ENCODE data around the gene ATP2B2. TPM values are rescaled to one million over a fixed set of nuclear protein-coding genes. Genes with fewer than 3 reads are reported as not detected.

Gene ATP2B2
- total RNA-seq, 3 donors from 2014 or later, result 0.05 TPM; not detected in 2

DNA sequence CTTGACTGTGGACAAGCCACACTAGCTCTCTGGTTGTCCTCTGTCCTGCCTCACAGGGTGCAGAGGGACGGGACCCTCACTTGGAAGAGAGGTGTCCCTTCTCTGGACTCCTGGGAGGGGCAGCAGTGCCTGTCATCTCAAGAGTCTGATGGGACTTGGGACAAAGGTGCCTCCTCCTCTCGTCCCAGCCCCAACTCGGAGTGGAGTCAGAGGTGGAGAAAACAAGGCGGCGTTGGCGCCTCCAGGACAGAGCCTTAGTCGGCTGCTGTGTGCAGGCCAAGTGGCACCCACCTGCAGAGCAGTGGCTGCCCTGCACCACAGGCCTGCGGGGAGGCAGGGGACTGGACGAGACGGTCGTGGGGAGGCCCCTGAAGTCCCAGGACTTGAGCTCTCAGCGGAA is 175.1 kb downstream of the ATP2B2 start:
- Mint-ChIP-seq H3K36me3 (ENCODE audit: insufficient read depth) (no peaks in the 10 kb centered on the region), H3K4me3 (no peak overlapping the region), H3K9me3 (no peaks in the 10 kb centered on the region), H3K4me1 (ENCODE audit: low read depth) (peaks cover 4% of the 10 kb centered on the region), H3K27me3 (ENCODE audit: low read depth) (peaks cover 23% of the 10 kb centered on the region)
- DNase-seq (no peak), ATAC-seq (no peak)

DNA sequence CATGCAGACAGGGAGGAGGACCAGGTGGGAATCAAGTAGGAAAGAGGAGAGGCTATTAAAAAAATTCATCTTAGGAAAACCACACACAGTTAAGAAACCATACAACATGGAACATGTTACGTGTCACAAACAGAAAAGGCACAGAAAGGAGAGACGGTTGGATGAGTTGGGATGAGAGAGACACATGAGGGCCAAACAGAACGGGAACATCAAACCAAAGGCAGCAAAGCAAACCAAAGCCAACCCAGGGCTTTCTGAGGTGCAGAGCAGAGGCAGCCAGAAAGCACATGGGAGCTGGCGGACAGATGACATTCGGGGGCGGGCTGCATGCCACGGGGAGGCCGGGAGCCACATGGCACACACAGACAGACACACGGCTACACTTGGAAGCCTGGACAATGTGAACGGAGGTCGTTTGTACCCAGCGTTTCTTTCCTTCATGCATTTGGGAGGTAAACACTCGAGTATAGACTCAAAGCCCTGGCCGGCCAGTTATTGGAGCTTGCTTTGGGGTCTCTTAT is 175.8 kb downstream of the ATP2B2 start:
- Mint-ChIP-seq H3K9me3 (no peaks in the 10 kb centered on the region), H3K36me3 (ENCODE audit: insufficient read depth) (no peaks in the 10 kb centered on the region), H3K4me3 (no peak overlapping the region), H3K4me1 (ENCODE audit: low read depth) (no peaks in the 10 kb centered on the region), H3K27me3 (ENCODE audit: low read depth) (peaks cover 23% of the 10 kb centered on the region)
- DNase-seq, result no peak
- ATAC-seq, result no peak

DNA sequence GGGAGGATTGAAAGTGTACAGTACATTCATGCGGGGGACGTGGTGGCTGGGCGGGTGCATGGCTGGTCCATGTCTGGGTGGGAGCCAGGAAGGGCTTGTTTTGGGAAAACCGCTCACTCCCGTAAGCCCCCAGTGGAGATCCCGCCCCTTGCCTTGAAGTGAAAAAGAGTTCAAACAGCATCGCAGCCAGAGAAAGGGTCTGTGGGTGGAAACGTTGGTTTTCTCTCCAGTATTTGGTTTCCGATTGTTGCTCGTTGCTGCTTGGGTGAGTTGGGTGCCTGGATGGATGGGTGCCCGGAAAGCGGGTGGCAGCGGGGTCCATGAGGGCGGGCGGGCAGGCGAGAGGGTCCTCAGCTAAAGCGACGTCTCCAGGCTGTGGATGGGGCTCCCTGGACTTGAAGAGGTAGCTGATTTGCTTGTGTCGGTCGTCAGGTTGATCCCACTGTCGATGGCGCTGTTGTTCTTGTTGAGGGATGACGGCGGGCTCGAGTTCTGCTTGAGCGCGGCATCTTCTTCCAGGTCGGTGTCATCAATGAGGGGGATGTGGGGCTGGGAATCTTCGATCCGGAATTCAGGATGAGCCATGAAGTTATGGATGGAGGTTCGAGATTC is 176.8 kb downstream of the ATP2B2 start:
- peaks cover 25% of the 10 kb centered on the region for H3K27me3 Mint-ChIP-seq (ENCODE audit: low read depth)
- no peaks in the 10 kb centered on the region for H3K36me3 Mint-ChIP-seq (ENCODE audit: insufficient read depth)
- H3K4me3 Mint-ChIP-seq, result no peak overlapping the region
- ATAC-seq, result no peak
- no peaks in the 10 kb centered on the region for H3K4me1 Mint-ChIP-seq (ENCODE audit: low read depth)
- no peak for DNase-seq
- H3K9me3 Mint-ChIP-seq, result no peaks in the 10 kb centered on the region

DNA sequence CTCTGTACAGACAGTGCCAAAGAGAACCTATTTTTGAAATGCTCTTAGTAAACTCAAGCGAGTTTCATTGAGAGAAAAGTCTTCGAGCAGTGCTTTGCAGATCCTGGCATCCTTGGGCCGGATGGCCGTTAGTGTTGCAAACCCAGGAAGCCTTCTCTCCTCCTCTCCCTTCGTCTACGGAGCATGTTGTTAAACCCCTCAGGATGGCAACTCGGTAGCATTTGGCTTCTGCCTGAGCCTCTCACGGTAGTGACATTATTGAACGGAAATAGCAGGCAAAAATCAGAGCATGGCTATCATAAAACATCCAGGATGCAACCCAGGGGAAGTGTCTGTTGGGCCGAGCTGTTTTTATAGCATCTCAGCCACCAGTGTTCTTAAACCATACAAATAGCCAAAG is 177.8 kb downstream of the ATP2B2 start:
- no peaks in the 10 kb centered on the region for H3K9me3 Mint-ChIP-seq
- DNase-seq (no peak), ATAC-seq (no peak)
- H3K36me3 Mint-ChIP-seq (ENCODE audit: insufficient read depth), result no peaks in the 10 kb centered on the region
- H3K27me3 Mint-ChIP-seq (ENCODE audit: low read depth), result peaks cover 25% of the 10 kb centered on the region
- no peaks in the 10 kb centered on the region for H3K4me1 Mint-ChIP-seq (ENCODE audit: low read depth)
- no peak overlapping the region for H3K4me3 Mint-ChIP-seq

DNA sequence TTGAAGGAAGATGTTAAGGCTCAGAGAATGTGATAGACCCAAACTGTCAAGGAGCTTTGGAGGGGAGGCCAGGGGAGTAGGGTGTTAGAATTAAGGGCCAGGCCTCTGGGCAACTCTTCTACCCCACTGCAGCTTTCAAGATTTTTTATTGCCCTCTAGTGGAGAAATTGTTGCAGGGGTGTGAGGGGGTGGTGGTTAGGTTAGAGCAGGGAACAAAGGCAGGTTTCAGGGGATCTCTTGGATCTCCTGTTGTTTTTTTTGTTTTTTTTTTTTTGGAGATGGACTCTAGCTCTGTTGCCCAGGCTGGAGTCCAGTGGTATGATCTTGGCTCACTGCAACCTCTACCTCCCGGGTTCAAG is 183.1 kb downstream of the ATP2B2 start:
- ATAC-seq (no peak), DNase-seq (no peak)
- Mint-ChIP-seq H3K9me3 (no peaks in the 10 kb centered on the region), H3K27me3 (ENCODE audit: low read depth) (peaks cover 2% of the 10 kb centered on the region), H3K4me3 (no peak overlapping the region), H3K4me1 (ENCODE audit: low read depth) (peaks cover 20% of the 10 kb centered on the region), H3K36me3 (ENCODE audit: insufficient read depth) (peaks cover 6% of the 10 kb centered on the region)

DNA sequence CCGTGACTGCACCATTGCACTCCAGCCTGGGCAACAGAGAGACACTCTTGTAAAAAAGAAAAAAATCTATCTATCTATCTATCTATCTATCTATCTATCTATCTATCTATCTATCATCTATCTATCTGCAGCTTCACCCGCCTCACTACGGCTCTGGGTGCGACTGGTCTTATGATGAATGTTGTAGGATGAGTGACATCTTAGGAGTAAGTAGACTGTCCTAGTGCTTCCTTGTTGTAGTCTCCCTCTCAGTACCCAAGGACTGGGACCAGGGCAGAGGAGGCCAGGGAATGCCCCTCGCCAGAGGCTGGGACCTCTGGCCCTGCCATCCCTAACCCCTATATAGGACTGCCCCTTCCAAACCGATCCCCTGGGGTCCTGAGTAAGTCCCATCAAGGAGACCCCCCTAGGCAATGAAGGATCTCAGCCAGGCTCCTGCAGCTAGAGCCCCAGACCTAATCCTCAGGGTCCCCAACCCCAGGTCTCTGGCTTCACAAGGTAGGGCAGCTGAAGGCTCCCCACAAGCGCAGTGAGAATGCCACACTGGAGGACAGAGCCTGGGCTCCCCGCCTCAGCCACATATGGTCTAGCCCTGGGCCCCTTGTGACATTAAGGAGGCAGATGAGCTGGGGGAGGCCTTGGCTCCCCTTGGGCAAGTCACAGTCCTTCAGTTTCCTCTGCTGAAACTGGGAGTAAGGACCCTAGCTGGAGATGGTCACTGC is 183.6 kb downstream of the ATP2B2 start:
- ATAC-seq, result no peak
- no peak for DNase-seq
- Mint-ChIP-seq H3K4me1 (ENCODE audit: low read depth) (peaks cover 22% of the 10 kb centered on the region), H3K9me3 (no peaks in the 10 kb centered on the region), H3K36me3 (ENCODE audit: insufficient read depth) (peaks cover 6% of the 10 kb centered on the region), H3K27me3 (ENCODE audit: low read depth) (peaks cover 2% of the 10 kb centered on the region), H3K4me3 (peak overlapping the region; percentile 94)

DNA sequence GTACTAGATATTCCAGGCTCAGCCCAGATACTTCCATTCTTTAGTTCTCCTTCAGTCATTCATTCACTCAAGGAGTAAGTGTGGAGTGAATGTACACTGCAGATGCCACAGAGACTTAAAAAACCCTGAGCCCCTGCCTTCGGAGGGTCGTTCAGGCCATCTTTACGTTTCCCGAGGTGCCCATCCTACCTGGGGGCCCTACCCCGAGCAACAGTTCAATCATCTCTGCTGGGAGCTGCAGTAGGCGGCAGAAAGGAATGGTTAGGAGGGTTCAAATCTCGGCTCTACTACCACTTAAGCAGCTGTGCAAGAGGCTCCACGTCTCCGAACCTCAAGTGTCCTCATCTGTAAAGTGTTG is 185.1 kb downstream of the ATP2B2 start:
- Mint-ChIP-seq H3K9me3 (no peaks in the 10 kb centered on the region), H3K27me3 (ENCODE audit: low read depth) (peaks cover 2% of the 10 kb centered on the region), H3K36me3 (ENCODE audit: insufficient read depth) (peaks cover 7% of the 10 kb centered on the region), H3K4me3 (peak overlapping the region; percentile 94), H3K4me1 (ENCODE audit: low read depth) (peaks cover 22% of the 10 kb centered on the region)
- DNase-seq, result no peak
- peak in 1 of 2 donors; percentile 1 for ATAC-seq

DNA sequence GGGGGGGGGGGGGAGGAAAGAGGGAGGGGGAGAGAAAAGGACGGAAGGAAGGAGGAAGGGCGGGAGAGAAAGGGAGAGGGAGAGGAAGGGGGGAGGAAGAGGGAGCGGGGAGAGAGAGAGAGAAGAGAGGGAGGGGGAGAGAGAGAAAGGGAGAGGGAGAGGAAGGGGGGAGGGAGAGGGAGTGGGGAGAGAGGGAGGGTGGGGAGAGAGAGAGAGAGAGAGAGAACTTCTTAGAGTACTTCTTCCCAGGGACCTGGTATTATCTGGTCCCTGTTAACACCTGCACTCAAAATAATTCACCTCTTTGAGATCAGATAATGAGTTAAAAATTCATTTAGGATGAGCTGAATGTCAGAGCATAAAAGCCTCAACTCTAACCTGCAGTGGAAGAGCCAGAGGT is 185.6 kb downstream of the ATP2B2 start:
- no peak for DNase-seq
- Mint-ChIP-seq H3K4me1 (ENCODE audit: low read depth) (peaks cover 22% of the 10 kb centered on the region), H3K27me3 (ENCODE audit: low read depth) (peaks cover 2% of the 10 kb centered on the region), H3K36me3 (ENCODE audit: insufficient read depth) (peaks cover 12% of the 10 kb centered on the region), H3K4me3 (peak overlapping the region; percentile 94), H3K9me3 (no peaks in the 10 kb centered on the region)
- ATAC-seq, result no peak

DNA sequence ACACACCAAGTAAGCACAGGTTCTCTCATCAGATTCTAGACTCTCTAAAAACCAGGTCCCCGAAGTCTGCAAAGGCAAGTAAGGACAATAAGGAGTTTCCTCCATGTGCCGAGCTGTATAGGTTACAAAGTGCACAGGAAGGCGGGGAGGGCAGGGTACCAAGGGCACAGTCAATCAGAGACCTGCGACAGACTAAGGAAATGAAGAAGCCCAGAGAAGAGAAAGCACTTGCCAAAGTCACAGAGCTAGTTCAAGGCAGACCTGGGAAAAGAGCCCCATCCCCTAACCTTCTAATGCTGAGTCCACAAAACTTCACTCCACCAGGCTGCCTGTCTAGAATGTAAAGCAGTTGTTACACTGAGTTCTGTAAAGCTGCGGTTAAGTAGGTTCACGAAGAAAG is 186.1 kb downstream of the ATP2B2 start:
- ATAC-seq (no peak), DNase-seq (no peak)
- Mint-ChIP-seq H3K27me3 (ENCODE audit: low read depth) (peaks cover 2% of the 10 kb centered on the region), H3K36me3 (ENCODE audit: insufficient read depth) (peaks cover 16% of the 10 kb centered on the region), H3K4me1 (ENCODE audit: low read depth) (peaks cover 24% of the 10 kb centered on the region), H3K9me3 (no peaks in the 10 kb centered on the region), H3K4me3 (peak overlapping the region; percentile 77)

DNA sequence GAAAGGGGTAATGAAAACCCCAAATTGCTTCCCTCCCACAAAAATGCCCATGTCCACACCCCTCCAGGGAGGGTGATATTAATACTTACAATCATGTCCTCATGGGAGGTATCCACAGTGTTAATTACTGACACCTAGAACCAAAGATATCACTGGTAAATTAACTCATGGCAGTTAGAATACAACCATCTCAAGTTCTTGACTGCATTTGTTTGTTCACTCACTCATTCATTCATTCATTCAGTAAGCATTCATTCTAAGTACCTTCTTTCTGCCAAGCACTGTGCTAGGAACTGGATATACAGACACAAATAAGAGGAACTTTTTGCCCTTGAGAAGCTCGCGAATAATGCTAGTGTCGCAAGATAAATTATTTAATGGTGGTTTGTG is 187.4 kb downstream of the ATP2B2 start:
- peaks cover 24% of the 10 kb centered on the region for H3K4me1 Mint-ChIP-seq (ENCODE audit: low read depth)
- no peak for DNase-seq
- H3K27me3 Mint-ChIP-seq (ENCODE audit: low read depth), result no peaks in the 10 kb centered on the region
- H3K9me3 Mint-ChIP-seq, result no peaks in the 10 kb centered on the region
- no peak for ATAC-seq
- H3K36me3 Mint-ChIP-seq (ENCODE audit: insufficient read depth), result peaks cover 21% of the 10 kb centered on the region
- H3K4me3 Mint-ChIP-seq, result peak overlapping the region; percentile 27

DNA sequence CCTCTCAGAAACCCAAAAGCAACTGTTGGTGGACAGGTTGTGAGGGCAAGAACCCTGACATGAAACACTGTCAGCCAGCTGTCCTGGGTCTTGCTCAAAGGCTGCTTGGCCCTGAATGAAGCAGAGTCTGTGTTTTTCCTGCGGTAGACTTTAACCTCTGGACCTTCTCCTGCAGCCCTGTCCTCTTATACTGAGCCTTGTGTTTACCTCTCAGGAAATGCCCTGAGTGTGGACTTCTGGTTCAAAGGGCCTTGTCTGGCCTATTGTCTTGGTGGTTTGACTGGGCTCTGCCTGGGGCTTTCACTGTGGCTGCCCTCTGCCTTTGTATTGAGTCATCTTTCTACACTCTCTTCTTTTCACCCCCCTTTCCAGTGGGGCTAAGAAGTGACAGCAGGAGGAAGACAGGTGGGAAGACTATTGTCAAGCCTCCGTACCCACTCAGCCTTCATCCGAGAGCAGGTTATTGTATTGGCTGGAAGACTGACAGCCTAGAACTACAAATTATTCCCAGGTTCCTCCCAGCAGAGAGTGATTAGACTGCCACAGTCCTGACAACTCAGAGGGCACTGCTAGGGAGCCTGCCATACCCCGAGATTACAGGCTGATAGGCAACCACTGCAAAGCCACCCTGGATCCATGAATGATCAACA is 187.9 kb downstream of the ATP2B2 start:
- DNase-seq (no peak), ATAC-seq (no peak)
- Mint-ChIP-seq H3K36me3 (ENCODE audit: insufficient read depth) (peaks cover 22% of the 10 kb centered on the region), H3K4me3 (peak overlapping the region; percentile 13), H3K27me3 (ENCODE audit: low read depth) (no peaks in the 10 kb centered on the region), H3K9me3 (no peaks in the 10 kb centered on the region), H3K4me1 (ENCODE audit: low read depth) (peaks cover 24% of the 10 kb centered on the region)

DNA sequence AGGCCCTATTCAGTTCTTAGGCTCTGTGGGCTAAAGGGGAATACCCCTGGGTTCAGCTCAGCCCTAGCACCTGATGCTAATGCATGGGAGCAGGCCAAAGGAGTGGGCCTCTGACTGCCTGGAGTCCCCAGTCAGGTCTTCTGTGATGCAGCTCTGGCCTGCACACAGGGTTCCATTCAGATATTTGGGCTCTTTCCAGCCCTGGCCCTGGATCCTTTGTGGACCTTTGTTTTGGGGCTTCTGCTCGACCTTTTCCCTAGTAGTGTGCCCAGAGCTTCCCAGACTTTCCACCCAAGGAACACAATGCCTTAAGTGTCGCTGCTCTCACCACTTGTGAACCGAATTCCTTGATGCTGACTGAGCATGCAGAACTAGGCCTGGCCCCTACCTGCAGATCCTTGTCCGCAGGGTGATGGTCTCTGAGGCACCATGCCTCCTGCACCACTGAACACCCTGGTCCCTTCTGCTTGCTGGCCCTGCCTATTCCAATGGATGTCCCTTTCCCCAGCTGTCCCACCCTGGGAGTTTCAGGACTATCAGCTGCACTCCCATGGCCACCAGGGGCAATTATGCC is 189.5 kb downstream of the ATP2B2 start:
- Mint-ChIP-seq H3K4me1 (ENCODE audit: low read depth) (peaks cover 18% of the 10 kb centered on the region), H3K36me3 (ENCODE audit: insufficient read depth) (peaks cover 32% of the 10 kb centered on the region), H3K27me3 (ENCODE audit: low read depth) (no peaks in the 10 kb centered on the region), H3K9me3 (no peaks in the 10 kb centered on the region), H3K4me3 (no peak overlapping the region)
- DNase-seq (no peak), ATAC-seq (no peak)

DNA sequence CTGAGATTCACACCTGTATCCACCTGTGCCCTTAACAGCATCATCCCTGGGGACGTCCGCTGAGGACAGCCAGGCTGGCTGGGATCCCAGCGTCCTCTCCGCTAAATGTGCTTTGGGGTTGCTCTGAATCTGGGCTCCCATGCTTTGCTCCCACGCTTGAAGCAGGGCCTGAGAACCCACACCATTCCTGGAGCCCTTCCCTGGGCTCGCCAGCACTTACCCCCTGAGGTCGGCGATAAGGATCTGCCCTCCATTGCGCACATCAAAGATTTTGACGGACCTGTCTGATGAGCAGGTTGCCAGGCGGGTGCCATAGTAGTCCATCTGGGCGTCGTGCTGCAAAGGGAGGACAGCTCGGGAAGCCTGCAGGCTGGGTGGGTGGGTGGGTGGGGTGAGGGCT is 190.3 kb downstream of the ATP2B2 start:
- H3K9me3 Mint-ChIP-seq, result no peaks in the 10 kb centered on the region
- peaks cover 18% of the 10 kb centered on the region for H3K4me1 Mint-ChIP-seq (ENCODE audit: low read depth)
- ATAC-seq (no peak), DNase-seq (no peak)
- no peaks in the 10 kb centered on the region for H3K27me3 Mint-ChIP-seq (ENCODE audit: low read depth)
- peaks cover 38% of the 10 kb centered on the region for H3K36me3 Mint-ChIP-seq (ENCODE audit: insufficient read depth)
- no peak overlapping the region for H3K4me3 Mint-ChIP-seq

DNA sequence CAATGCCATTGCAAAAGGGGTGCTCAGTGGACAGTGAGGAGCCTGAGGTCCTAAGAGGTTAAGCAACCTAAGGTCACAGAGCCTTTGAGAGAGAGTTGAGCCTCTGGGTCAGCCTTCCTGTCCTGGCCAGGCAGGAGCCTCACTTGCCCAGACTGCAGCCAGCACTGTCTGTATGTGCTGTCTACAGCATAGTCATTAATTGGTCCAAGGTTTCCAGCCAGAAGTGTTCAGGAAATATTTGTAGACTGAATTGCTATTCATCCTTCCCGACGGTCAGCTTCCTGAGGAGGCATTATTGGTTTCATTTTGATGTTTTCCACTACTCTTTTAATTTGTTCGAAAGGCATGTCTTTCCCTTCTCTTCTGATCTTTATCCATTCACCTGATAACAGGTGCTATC is 192.5 kb downstream of the ATP2B2 start:
- Mint-ChIP-seq H3K36me3 (ENCODE audit: insufficient read depth) (peaks cover 44% of the 10 kb centered on the region), H3K27me3 (ENCODE audit: low read depth) (no peaks in the 10 kb centered on the region)

More for the DNA sequence above, 192.5 kb downstream of the ATP2B2 start:
- Mint-ChIP-seq H3K4me1 (ENCODE audit: low read depth) (peaks cover 4% of the 10 kb centered on the region), H3K4me3 (no peak overlapping the region), H3K9me3 (no peaks in the 10 kb centered on the region)
- DNase-seq (no peak), ATAC-seq (no peak)

Data from activated T-cell treated with anti-CD3 and anti-CD28 coated beads, Interleukin-2, amount 50 U/mL, for 4 hours (primary cell).